ENCODE measurements around the gene INO80D.

DNA sequence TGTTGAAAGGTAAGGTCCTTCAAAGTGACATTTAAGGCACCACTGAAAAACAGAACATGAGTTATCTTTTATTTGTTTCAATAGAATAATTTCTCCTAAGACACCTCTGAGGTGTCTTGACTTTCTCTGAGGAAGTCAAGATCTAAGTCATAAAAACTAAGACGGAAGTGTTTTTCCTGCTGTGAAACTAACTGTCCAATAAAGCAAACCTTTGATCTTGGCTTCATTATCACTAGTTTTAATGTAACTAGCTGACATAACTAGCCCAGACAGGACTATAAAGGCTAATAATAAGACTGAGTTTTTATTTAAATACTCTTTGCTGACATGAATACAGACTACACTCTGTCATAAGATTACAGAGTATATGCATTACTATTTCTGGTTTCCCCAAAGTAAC lies 36.6 kb downstream of the INO80D start:
- no peak for TF ChIP-seq CTCF (IDR thresholded peaks at IDR 0.05)
- no peak for TF ChIP-seq POLR2A (IDR thresholded peaks at IDR 0.05)

Measured in heart left ventricle (tissue), 13 donors.